ENCODE results near the gene EGFLAM. TPM values are rescaled to one million over a fixed set of nuclear protein-coding genes. Genes with fewer than 3 reads are reported as not detected.

EGFLAM gene
- total and polyA plus RNA-seq, 2 donors (not counting 1 experiment from before 2014, with no cell fraction given): 0.33 to 20.0 TPM

DNA sequence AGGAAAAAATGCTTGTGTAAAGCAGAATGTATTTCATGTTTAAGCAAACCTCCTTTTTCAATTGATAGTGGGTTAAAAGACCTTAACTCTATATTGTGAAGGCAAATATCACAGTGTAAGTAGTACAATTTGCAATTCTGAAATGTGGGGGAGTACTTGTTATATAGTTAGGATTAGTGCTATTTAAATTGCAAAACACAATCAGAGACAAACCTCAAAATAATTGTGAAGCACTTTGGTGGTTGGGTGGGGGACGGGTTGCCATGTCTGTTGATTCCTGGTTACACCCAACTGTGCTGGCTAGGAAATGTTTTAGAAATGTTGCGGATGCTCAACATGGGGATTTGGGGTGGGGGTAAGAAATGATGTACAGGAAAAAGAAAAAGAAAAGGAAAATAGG is 37.4 kb downstream of the EGFLAM start:
- Histone ChIP-seq H3K9me3 (ENCODE audit: control insufficient read depth, insufficient read depth, low read depth, low read length) (no peaks in the 10 kb centered on the region), H3K27me3 (ENCODE audit: control insufficient read depth, insufficient read depth, low read length) (peaks cover 3% of the 10 kb centered on the region)

DNA sequence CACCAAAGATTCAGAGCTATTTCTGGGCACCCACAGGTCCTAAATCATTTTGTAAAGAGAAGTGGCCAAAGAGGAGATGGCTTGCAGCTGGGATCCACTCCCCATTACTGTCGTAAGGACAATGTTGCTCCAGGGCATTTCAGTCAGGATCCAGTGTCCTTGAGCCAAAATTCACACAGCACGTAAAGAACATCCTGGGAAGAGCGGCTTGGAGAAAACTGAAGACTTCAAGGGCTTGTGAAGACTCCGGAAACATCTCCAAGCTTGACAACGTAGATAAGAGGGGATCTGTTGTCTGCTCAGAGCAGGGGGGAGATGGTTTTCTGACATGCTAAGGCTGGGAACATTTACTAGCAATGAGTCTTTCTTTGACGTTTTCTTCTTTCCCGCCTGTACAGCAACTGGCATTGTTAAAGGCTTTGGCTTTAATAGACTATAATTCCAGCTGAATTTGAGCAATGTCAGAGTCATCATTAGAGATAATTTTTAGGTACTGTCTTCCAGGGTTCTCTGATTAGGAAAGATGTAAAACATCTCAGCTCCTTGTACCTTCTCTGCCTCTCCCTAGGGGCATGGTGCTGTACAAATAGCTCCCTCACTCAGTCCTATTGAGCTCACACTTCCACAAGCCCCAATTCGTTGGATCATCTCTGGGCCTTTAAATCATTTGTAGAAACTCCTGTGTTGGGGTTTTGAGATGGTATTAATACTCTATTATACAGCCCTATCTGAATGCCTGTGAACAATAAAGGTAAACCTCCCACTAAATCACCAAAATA is 39.7 kb downstream of the EGFLAM start:
- Histone ChIP-seq H3K4me2 (ENCODE audit: extremely low read depth, insufficient read depth, low read length) (no peak overlapping the region), H4K20me1 (ENCODE audit: control insufficient read depth, extremely low read depth, insufficient read depth, low read length) (no peaks in the 10 kb centered on the region), H3K79me2 (ENCODE audit: control insufficient read depth, insufficient read depth, low read length) (no peaks in the 10 kb centered on the region), H3K9me3 (ENCODE audit: control insufficient read depth, insufficient read depth, low read depth, low read length) (no peaks in the 10 kb centered on the region), H3K4me1 (ENCODE audit: control insufficient read depth, extremely low read depth, insufficient read depth, low read length) (no peaks in the 10 kb centered on the region), H3K27ac (ENCODE audit: insufficient read depth, low read length) (no peak overlapping the region), H3K36me3 (ENCODE audit: control insufficient read depth, insufficient read depth, low read length) (no peaks in the 10 kb centered on the region), H3K9ac (ENCODE audit: insufficient read depth, low read length) (no peak overlapping the region), H2AFZ (ENCODE audit: low read length) (no peak overlapping the region), H3K4me3 (replicated peaks in 1 of 4; ENCODE audit: control extremely low read depth in 1 of 4, insufficient read depth in 1 of 4, low read depth in 3 of 4, low read length in 4 of 4) (no peak overlapping the region), H3K27me3 (ENCODE audit: control insufficient read depth, insufficient read depth, low read length) (peaks cover 3% of the 10 kb centered on the region)
- no peak for DNase-seq (ENCODE audit: low read depth in 2 of 2)
- TF ChIP-seq EZH2 (IDR thresholded peaks at IDR 0.05; ENCODE audit: low read length, missing control alignments): no peak
- TF ChIP-seq, protein P1, sequence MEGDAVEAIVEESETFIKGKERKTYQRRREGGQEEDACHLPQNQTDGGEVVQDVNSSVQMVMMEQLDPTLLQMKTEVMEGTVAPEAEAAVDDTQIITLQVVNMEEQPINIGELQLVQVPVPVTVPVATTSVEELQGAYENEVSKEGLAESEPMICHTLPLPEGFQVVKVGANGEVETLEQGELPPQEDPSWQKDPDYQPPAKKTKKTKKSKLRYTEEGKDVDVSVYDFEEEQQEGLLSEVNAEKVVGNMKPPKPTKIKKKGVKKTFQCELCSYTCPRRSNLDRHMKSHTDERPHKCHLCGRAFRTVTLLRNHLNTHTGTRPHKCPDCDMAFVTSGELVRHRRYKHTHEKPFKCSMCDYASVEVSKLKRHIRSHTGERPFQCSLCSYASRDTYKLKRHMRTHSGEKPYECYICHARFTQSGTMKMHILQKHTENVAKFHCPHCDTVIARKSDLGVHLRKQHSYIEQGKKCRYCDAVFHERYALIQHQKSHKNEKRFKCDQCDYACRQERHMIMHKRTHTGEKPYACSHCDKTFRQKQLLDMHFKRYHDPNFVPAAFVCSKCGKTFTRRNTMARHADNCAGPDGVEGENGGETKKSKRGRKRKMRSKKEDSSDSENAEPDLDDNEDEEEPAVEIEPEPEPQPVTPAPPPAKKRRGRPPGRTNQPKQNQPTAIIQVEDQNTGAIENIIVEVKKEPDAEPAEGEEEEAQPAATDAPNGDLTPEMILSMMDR (conservative IDR thresholded peaks at IDR 0.05 in 1 of 2, IDR thresholded peaks at IDR 0.05 in 1 of 2; ENCODE audit: low read depth in 1 of 2, low read length in 2 of 2): no peak

More for the DNA sequence above, 37.4 kb downstream of the EGFLAM start:
- Histone ChIP-seq H3K79me2 (ENCODE audit: control insufficient read depth, insufficient read depth, low read length) (no peaks in the 10 kb centered on the region), H3K27ac (ENCODE audit: insufficient read depth, low read length) (no peak overlapping the region), H3K4me2 (ENCODE audit: extremely low read depth, insufficient read depth, low read length) (no peak overlapping the region), H3K4me3 (replicated peaks in 1 of 4; ENCODE audit: control extremely low read depth in 1 of 4, insufficient read depth in 1 of 4, low read depth in 3 of 4, low read length in 4 of 4) (no peak overlapping the region), H2AFZ (ENCODE audit: low read length) (no peak overlapping the region), H4K20me1 (ENCODE audit: control insufficient read depth, extremely low read depth, insufficient read depth, low read length) (no peaks in the 10 kb centered on the region), H3K9ac (ENCODE audit: insufficient read depth, low read length) (no peak overlapping the region), H3K4me1 (ENCODE audit: control insufficient read depth, extremely low read depth, insufficient read depth, low read length) (no peaks in the 10 kb centered on the region), H3K36me3 (ENCODE audit: control insufficient read depth, insufficient read depth, low read length) (no peaks in the 10 kb centered on the region)
- TF ChIP-seq, protein P1 (conservative IDR thresholded peaks at IDR 0.05 in 1 of 2, IDR thresholded peaks at IDR 0.05 in 1 of 2; ENCODE audit: low read depth in 1 of 2, low read length in 2 of 2): no peak
- TF ChIP-seq EZH2 (IDR thresholded peaks at IDR 0.05; ENCODE audit: low read length, missing control alignments): no peak
- no peak for DNase-seq (ENCODE audit: low read depth in 2 of 2)

DNA sequence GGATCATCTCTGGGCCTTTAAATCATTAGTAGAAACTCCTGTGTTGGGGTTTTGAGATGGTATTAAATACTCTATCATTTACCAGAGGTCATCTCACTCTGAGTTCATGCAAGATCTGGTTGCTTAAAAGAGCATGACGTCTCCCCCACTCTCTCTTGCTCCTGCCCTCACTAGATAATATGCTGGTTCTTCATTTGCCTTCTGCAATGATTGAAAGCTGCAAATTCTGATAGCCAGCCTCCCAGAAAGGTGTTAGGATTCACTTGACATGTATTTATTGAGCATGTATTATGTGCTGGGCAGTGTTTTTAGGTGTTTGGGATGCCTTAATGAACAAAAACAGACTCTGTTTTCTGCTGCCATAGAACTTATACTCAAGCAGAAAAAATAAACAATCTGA is 41.2 kb downstream of the EGFLAM start:
- TF ChIP-seq, protein P1 (conservative IDR thresholded peaks at IDR 0.05 in 1 of 2, IDR thresholded peaks at IDR 0.05 in 1 of 2; ENCODE audit: low read depth in 1 of 2, low read length in 2 of 2): no peak
- TF ChIP-seq EZH2 (IDR thresholded peaks at IDR 0.05; ENCODE audit: low read length, missing control alignments): no peak
- H3K27ac ChIP-seq (ENCODE audit: insufficient read depth, low read length): no peak overlapping the region
- H3K36me3 ChIP-seq (ENCODE audit: control insufficient read depth, insufficient read depth, low read length): no peaks in the 10 kb centered on the region
- H4K20me1 ChIP-seq (ENCODE audit: control insufficient read depth, extremely low read depth, insufficient read depth, low read length): no peaks in the 10 kb centered on the region
- no peaks in the 10 kb centered on the region for H3K9me3 ChIP-seq (ENCODE audit: control insufficient read depth, insufficient read depth, low read depth, low read length)
- no peak overlapping the region for H3K4me2 ChIP-seq (ENCODE audit: extremely low read depth, insufficient read depth, low read length)
- H3K27me3 ChIP-seq (ENCODE audit: control insufficient read depth, insufficient read depth, low read length): peaks cover 3% of the 10 kb centered on the region
- no peaks in the 10 kb centered on the region for H3K79me2 ChIP-seq (ENCODE audit: control insufficient read depth, insufficient read depth, low read length)
- H3K4me1 ChIP-seq (ENCODE audit: control insufficient read depth, extremely low read depth, insufficient read depth, low read length): no peaks in the 10 kb centered on the region
- H3K9ac ChIP-seq (ENCODE audit: insufficient read depth, low read length): no peak overlapping the region
- DNase-seq (ENCODE audit: low read depth in 2 of 2): no peak
- no peak overlapping the region for H3K4me3 ChIP-seq (replicated peaks in 1 of 4; ENCODE audit: control extremely low read depth in 1 of 4, insufficient read depth in 1 of 4, low read depth in 3 of 4, low read length in 4 of 4)
- H2AFZ ChIP-seq (ENCODE audit: low read length): no peak overlapping the region

Data from fibroblast of lung (primary cell).